ENCODE results near the gene USPL1. TPM values are rescaled to one million over a fixed set of nuclear protein-coding genes. Genes with fewer than 3 reads are reported as not detected.

The USPL1 gene
- total and polyA plus RNA-seq, 4 donors: 4.1 to 13.0 (median 8.2) TPM

GRCh38 chr13:30666113-30666512 lies 48.4 kb downstream of the USPL1 start:
- Histone ChIP-seq H3K27ac (ENCODE audit: low read depth in 1 of 2, low read length in 2 of 2) (no peak overlapping the region), H3K27me3 (ENCODE audit: control insufficient read depth in 4 of 4, insufficient read depth in 4 of 4, low read length in 3 of 4) (no peaks in the 10 kb centered on the region), H3K9me3 (ENCODE audit: control insufficient read depth in 4 of 4, low read length in 3 of 4) (no peaks in the 10 kb centered on the region), H3K36me3 (ENCODE audit: control insufficient read depth in 4 of 4, insufficient read depth in 3 of 4, low read depth in 1 of 4, low read length in 3 of 4) (no peaks in the 10 kb centered on the region), H3K4me3 (ENCODE audit: low read depth in 1 of 3, low read length in 3 of 3) (no peak overlapping the region), H3K9ac (ENCODE audit: low read depth in 1 of 2, low read length in 2 of 2) (no peak overlapping the region), H3K4me1 (ENCODE audit: control insufficient read depth in 4 of 4, insufficient read depth in 4 of 4, low read length in 3 of 4) (peaks cover 0 to 2% (median 0%) of the 10 kb centered on the region in 4 donors)
- 89% methylated on average over 8 of the region's 8 CpGs for WGBS
- TF ChIP-seq, protein P1, sequence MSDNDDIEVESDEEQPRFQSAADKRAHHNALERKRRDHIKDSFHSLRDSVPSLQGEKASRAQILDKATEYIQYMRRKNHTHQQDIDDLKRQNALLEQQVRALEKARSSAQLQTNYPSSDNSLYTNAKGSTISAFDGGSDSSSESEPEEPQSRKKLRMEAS (IDR thresholded peaks at IDR 0.05): no peak
- TF ChIP-seq HNF4G (IDR thresholded peaks at IDR 0.05): no peak
- TF ChIP-seq, protein P2, sequence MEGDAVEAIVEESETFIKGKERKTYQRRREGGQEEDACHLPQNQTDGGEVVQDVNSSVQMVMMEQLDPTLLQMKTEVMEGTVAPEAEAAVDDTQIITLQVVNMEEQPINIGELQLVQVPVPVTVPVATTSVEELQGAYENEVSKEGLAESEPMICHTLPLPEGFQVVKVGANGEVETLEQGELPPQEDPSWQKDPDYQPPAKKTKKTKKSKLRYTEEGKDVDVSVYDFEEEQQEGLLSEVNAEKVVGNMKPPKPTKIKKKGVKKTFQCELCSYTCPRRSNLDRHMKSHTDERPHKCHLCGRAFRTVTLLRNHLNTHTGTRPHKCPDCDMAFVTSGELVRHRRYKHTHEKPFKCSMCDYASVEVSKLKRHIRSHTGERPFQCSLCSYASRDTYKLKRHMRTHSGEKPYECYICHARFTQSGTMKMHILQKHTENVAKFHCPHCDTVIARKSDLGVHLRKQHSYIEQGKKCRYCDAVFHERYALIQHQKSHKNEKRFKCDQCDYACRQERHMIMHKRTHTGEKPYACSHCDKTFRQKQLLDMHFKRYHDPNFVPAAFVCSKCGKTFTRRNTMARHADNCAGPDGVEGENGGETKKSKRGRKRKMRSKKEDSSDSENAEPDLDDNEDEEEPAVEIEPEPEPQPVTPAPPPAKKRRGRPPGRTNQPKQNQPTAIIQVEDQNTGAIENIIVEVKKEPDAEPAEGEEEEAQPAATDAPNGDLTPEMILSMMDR (IDR thresholded peaks at IDR 0.05; ENCODE audit: low read depth, low read length, missing input control): no peak
- DNase-seq (ENCODE audit: low spot score): no peak

- no peaks in the 10 kb centered on the region for H3K36me3 ChIP-seq (ENCODE audit: control insufficient read depth in 4 of 4, insufficient read depth in 3 of 4, low read depth in 1 of 4, low read length in 3 of 4)
- DNase-seq (ENCODE audit: low spot score): no peak
- no peak for TF ChIP-seq JUND (IDR thresholded peaks at IDR 0.05)
- no peak for TF ChIP-seq NR2F2 (IDR thresholded peaks at IDR 0.05)
- no peak for TF ChIP-seq REST (IDR thresholded peaks at IDR 0.05)
- no peak for TF ChIP-seq EGR1 (IDR thresholded peaks at IDR 0.05; ENCODE audit: low read depth in 2 of 2)
- no peak for TF ChIP-seq ATF3 (IDR thresholded peaks at IDR 0.05)
- TF ChIP-seq FOXA1 (IDR thresholded peaks at IDR 0.05): no peak
- no peak for TF ChIP-seq RAD21 (IDR thresholded peaks at IDR 0.05)
- TF ChIP-seq RXRA (IDR thresholded peaks at IDR 0.05): no peak
- H3K4me1 ChIP-seq (ENCODE audit: control insufficient read depth in 4 of 4, insufficient read depth in 4 of 4, low read length in 3 of 4): peaks cover 0 to 2% (median under 1%) of the 10 kb centered on the region in 4 donors
- H3K4me3 ChIP-seq (ENCODE audit: low read depth in 1 of 3, low read length in 3 of 3): no peak overlapping the region
- no peaks in the 10 kb centered on the region for H3K9me3 ChIP-seq (ENCODE audit: control insufficient read depth in 4 of 4, low read length in 3 of 4)
- no peak overlapping the region for H3K27ac ChIP-seq (ENCODE audit: low read depth in 1 of 2, low read length in 2 of 2)
- H3K9ac ChIP-seq (ENCODE audit: low read depth in 1 of 2, low read length in 2 of 2): no peak overlapping the region
- no peaks in the 10 kb centered on the region for H3K27me3 ChIP-seq (ENCODE audit: control insufficient read depth in 4 of 4, insufficient read depth in 4 of 4, low read length in 3 of 4)
- WGBS: 98% methylated on average over 4 of the region's 4 CpGs
These were observed 49.3 kb downstream of the USPL1 start for GRCh38 chr13:30667014-30667413.

- Histone ChIP-seq H3K4me3 (ENCODE audit: low read depth in 1 of 3, low read length in 3 of 3) (no peak overlapping the region), H3K27me3 (ENCODE audit: control insufficient read depth in 4 of 4, insufficient read depth in 4 of 4, low read length in 3 of 4) (no peaks in the 10 kb centered on the region), H3K4me1 (ENCODE audit: control insufficient read depth in 4 of 4, insufficient read depth in 4 of 4, low read length in 3 of 4) (peaks cover 0 to 4% (median 2%) of the 10 kb centered on the region in 4 donors), H3K9ac (ENCODE audit: low read depth in 1 of 2, low read length in 2 of 2) (no peak overlapping the region), H3K27ac (ENCODE audit: low read depth in 1 of 2, low read length in 2 of 2) (no peak overlapping the region), H3K36me3 (ENCODE audit: control insufficient read depth in 4 of 4, insufficient read depth in 3 of 4, low read depth in 1 of 4, low read length in 3 of 4) (no peaks in the 10 kb centered on the region), H3K9me3 (ENCODE audit: control insufficient read depth in 4 of 4, low read length in 3 of 4) (no peaks in the 10 kb centered on the region)
- peak in 1 of 2 donors; percentile 36 for TF ChIP-seq RXRA (IDR thresholded peaks at IDR 0.05)
- peak; percentile 12 for TF ChIP-seq FOXA2 (IDR thresholded peaks at IDR 0.05)
- no peak for TF ChIP-seq FOXA1 (IDR thresholded peaks at IDR 0.05)
- TF ChIP-seq, protein P1 (IDR thresholded peaks at IDR 0.05): no peak
- TF ChIP-seq HNF4G (IDR thresholded peaks at IDR 0.05): no peak
- TF ChIP-seq JUND (IDR thresholded peaks at IDR 0.05): peak in 1 of 2 donors; percentile 27
- no peak for TF ChIP-seq ZBTB33 (IDR thresholded peaks at IDR 0.05)
- TF ChIP-seq, protein P2 (IDR thresholded peaks at IDR 0.05; ENCODE audit: low read depth, low read length, missing input control): no peak
- TF ChIP-seq HNF4A (conservative IDR thresholded peaks at IDR 0.05): peak; percentile 30 to 75
- no peak for TF ChIP-seq YY1 (IDR thresholded peaks at IDR 0.05)
- no peak for TF ChIP-seq NR2F2 (IDR thresholded peaks at IDR 0.05)
- 58% methylated on average over 4 of the region's 4 CpGs for WGBS
- no peak for DNase-seq (ENCODE audit: low spot score)
These were observed 50.6 kb downstream of the USPL1 start for GRCh38 chr13:30668312-30668711.

Data from liver (tissue), 9 donors.